PFSK-1 (cell line): ENCODE results near the gene TRIM9.

ENCODE experiments used
- FOXP2 ChIP-seq: optimal IDR thresholded peaks from 2 replicates; pipeline ENCODE3; 2011; ENCODE audit warnings: borderline replicate concordance, control low read depth, inconsistent platforms; ENCODE audit not compliant: insufficient read depth; ENCODE audit errors: extremely low read length, extremely low read depth
- POLR2AphosphoS5 ChIP-seq: IDR thresholded peaks from 2 replicates; pipeline ENCODE4 v1.6.1; 2012; ENCODE audit warnings: low read depth, mild to moderate bottlenecking, control low read depth, low read length, moderate library complexity
- SIN3A ChIP-seq: IDR thresholded peaks from 2 replicates; pipeline ENCODE4 v1.6.1; 2012; ENCODE audit warnings: mild to moderate bottlenecking, low read length, moderate library complexity, borderline replicate concordance; ENCODE audit not compliant: insufficient read depth
- TAF1 ChIP-seq: IDR thresholded peaks from 2 replicates; pipeline ENCODE4 v1.6.1; 2012; ENCODE audit warnings: low read length, control low read depth, borderline replicate concordance; ENCODE audit not compliant: insufficient read depth
- TF ChIP-seq, protein P1 (sequence below), 2 experiments: IDR thresholded peaks; 2 replicates each; pipeline versions ENCODE4 v1.6.1 to v1.8.0; 2011 to 2012; ENCODE audit warnings: low read depth in 2 of 2, low read length in 2 of 2, control low read depth in 1 of 2, inconsistent platforms in 1 of 2, mild to moderate bottlenecking in 1 of 2, moderate library complexity in 1 of 2; ENCODE audit not compliant: insufficient read depth in 1 of 2

TRIM9 gene

GRCh38 chr14:51095854-51096823, 1.2 kb upstream of the TRIM9 start:
- TF ChIP-seq TAF1, result no peak
- no peak for TF ChIP-seq FOXP2
- TF ChIP-seq, protein P1, sequence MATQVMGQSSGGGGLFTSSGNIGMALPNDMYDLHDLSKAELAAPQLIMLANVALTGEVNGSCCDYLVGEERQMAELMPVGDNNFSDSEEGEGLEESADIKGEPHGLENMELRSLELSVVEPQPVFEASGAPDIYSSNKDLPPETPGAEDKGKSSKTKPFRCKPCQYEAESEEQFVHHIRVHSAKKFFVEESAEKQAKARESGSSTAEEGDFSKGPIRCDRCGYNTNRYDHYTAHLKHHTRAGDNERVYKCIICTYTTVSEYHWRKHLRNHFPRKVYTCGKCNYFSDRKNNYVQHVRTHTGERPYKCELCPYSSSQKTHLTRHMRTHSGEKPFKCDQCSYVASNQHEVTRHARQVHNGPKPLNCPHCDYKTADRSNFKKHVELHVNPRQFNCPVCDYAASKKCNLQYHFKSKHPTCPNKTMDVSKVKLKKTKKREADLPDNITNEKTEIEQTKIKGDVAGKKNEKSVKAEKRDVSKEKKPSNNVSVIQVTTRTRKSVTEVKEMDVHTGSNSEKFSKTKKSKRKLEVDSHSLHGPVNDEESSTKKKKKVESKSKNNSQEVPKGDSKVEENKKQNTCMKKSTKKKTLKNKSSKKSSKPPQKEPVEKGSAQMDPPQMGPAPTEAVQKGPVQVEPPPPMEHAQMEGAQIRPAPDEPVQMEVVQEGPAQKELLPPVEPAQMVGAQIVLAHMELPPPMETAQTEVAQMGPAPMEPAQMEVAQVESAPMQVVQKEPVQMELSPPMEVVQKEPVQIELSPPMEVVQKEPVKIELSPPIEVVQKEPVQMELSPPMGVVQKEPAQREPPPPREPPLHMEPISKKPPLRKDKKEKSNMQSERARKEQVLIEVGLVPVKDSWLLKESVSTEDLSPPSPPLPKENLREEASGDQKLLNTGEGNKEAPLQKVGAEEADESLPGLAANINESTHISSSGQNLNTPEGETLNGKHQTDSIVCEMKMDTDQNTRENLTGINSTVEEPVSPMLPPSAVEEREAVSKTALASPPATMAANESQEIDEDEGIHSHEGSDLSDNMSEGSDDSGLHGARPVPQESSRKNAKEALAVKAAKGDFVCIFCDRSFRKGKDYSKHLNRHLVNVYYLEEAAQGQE (IDR thresholded peaks at IDR 0.05; ENCODE audit: insufficient read depth in 1 of 2, low read depth in 2 of 2, low read length in 2 of 2), result no peak
- TF ChIP-seq SIN3A, result no peak
- TF ChIP-seq POLR2AphosphoS5, result no peak

GRCh38 chr14:51094282-51094821, 553 bp downstream of the TRIM9 start:
- TF ChIP-seq FOXP2 (no peak), TAF1 (no peak), SIN3A (no peak), POLR2AphosphoS5 (no peak)
- TF ChIP-seq, protein P1 (IDR thresholded peaks at IDR 0.05; ENCODE audit: insufficient read depth in 1 of 2, low read depth in 2 of 2, low read length in 2 of 2), result no peak

- TF ChIP-seq SIN3A, result no peak
- TF ChIP-seq, protein P1 (IDR thresholded peaks at IDR 0.05; ENCODE audit: insufficient read depth in 1 of 2, low read depth in 2 of 2, low read length in 2 of 2), result no peak; a peak in 1 of 4 replicates
- no peak for TF ChIP-seq TAF1
- no peak for TF ChIP-seq POLR2AphosphoS5
- no peak for TF ChIP-seq FOXP2
Observed at GRCh38 chr14:51093371-51094281, 1.3 kb downstream of the TRIM9 start.

- TF ChIP-seq FOXP2 (no peak), POLR2AphosphoS5 (no peak), TAF1 (no peak), SIN3A (no peak)
- TF ChIP-seq, protein P1 (IDR thresholded peaks at IDR 0.05; ENCODE audit: insufficient read depth in 1 of 2, low read depth in 2 of 2, low read length in 2 of 2), result no peak
Observed at GRCh38 chr14:51092965-51093364, 1.9 kb downstream of the TRIM9 start.
